ENCODE results near the gene PAM.
A peak's percentile ranks its signal among the peaks of the same experiment; 100 is the strongest.

Gene PAM
- total RNA-seq = 49.5 to 114 reads per million in 2 experiments

- peak; percentile 55 for DNase-seq (ENCODE audit: low read depth)
Observed at GRCh38 chr5:102754767-102755431, at the start of gene PAM. TSS of gene PAM (plus strand) at chr5:102755305. CDS start at chr5:102866196, 110,891 bp downstream.

- no peak for DNase-seq (ENCODE audit: low read depth)
Observed at GRCh38 chr5:102711525-102712385, 43.4 kb upstream of the PAM start.

GRCh38 chr5:102713278-102713677 is 41.8 kb upstream of the PAM start:
- no peak for DNase-seq (ENCODE audit: low read depth)

- no peak for DNase-seq (ENCODE audit: low read depth)
Observed at GRCh38 chr5:102713682-102714231, 41.3 kb upstream of the PAM start.

GRCh38 chr5:102715082-102715807 is 39.9 kb upstream of the PAM start:
- DNase-seq (ENCODE audit: low read depth) = no peak

GRCh38 chr5:102716017-102716416 is 39.1 kb upstream of the PAM start:
- DNase-seq (ENCODE audit: low read depth) = no peak

- DNase-seq (ENCODE audit: low read depth) = no peak
Observed at GRCh38 chr5:102718819-102719218, 36.3 kb upstream of the PAM start.

GRCh38 chr5:102719886-102720285 is 35.2 kb upstream of the PAM start:
- no peak for DNase-seq (ENCODE audit: low read depth)

- no peak for DNase-seq (ENCODE audit: low read depth)
Observed at GRCh38 chr5:102720969-102721368, 34.1 kb upstream of the PAM start.

GRCh38 chr5:102722931-102723330 is 32.2 kb upstream of the PAM start:
- DNase-seq (ENCODE audit: low read depth) = no peak

- DNase-seq (ENCODE audit: low read depth) = no peak
Observed at GRCh38 chr5:102731693-102732092, 23.4 kb upstream of the PAM start.

GRCh38 chr5:102733534-102733933 is 21.6 kb upstream of the PAM start:
- no peak for DNase-seq (ENCODE audit: low read depth)

GRCh38 chr5:102737161-102737560 is 17.9 kb upstream of the PAM start:
- no peak for DNase-seq (ENCODE audit: low read depth)

- no peak for DNase-seq (ENCODE audit: low read depth)
Observed at GRCh38 chr5:102737805-102738469, 17.2 kb upstream of the PAM start.

GRCh38 chr5:102740515-102740914 is 14.6 kb upstream of the PAM start:
- no peak for DNase-seq (ENCODE audit: low read depth)

- DNase-seq (ENCODE audit: low read depth) = no peak
Observed at GRCh38 chr5:102742215-102742614, 12.9 kb upstream of the PAM start.

- no peak for DNase-seq (ENCODE audit: low read depth)
Observed at GRCh38 chr5:102743900-102744299, 11.2 kb upstream of the PAM start.

GRCh38 chr5:102747386-102748166 is 7.5 kb upstream of the PAM start:
- DNase-seq (ENCODE audit: low read depth) = no peak

GRCh38 chr5:102749416-102750030 is 5.6 kb upstream of the PAM start:
- DNase-seq (ENCODE audit: low read depth) = no peak

- no peak for DNase-seq (ENCODE audit: low read depth)
Observed at GRCh38 chr5:102750151-102750834, 4.8 kb upstream of the PAM start.
